Osteocyte (in vitro differentiated cells): Measurements from ENCODE around the gene ZNF195. TPM values are rescaled to one million over a fixed set of nuclear protein-coding genes. Genes with fewer than 3 reads are reported as not detected.

Experiments used
- DNase-seq: peaks from one replicate; pipeline ENCODE4 v3.0.0; 2021; ENCODE audit warnings: mixed read lengths; ENCODE audit not compliant: unreplicated experiment; ENCODE audit errors: extremely low spot score
- H3K27ac Mint-ChIP-seq: one replicate; pipeline ENCODE4 v1.8.0; 2021; ENCODE audit warnings: mild to moderate bottlenecking, mixed read lengths; ENCODE audit not compliant: unreplicated experiment
- H3K27me3 Mint-ChIP-seq: one replicate; pipeline ENCODE4 v1.8.0; 2021; ENCODE audit warnings: mixed read lengths; ENCODE audit not compliant: unreplicated experiment
- H3K36me3 Mint-ChIP-seq: one replicate; pipeline ENCODE4 v1.8.0; 2021; ENCODE audit warnings: mixed read lengths; ENCODE audit not compliant: unreplicated experiment
- H3K4me1 Mint-ChIP-seq: one replicate; pipeline ENCODE4 v1.8.0; 2021; ENCODE audit warnings: mixed read lengths; ENCODE audit not compliant: unreplicated experiment
- H3K4me3 Mint-ChIP-seq: one replicate; pipeline ENCODE4 v1.8.0; 2021; ENCODE audit warnings: mild to moderate bottlenecking, moderate library complexity, mixed read lengths; ENCODE audit not compliant: unreplicated experiment
- H3K9me3 Mint-ChIP-seq: one replicate; pipeline ENCODE4 v1.8.0; 2021; ENCODE audit warnings: mixed read lengths; ENCODE audit not compliant: unreplicated experiment
- total RNA-seq: library from RNA; stranded (reverse); gene quantifications from 2 replicates; pipeline ENCODE4 v1.2.1, GENCODE V29; 2021
- TF ChIP-seq, protein P1 (sequence below): fragments of 200-600 bp; sonication (generic); IDR thresholded peaks from 2 replicates; pipeline ENCODE4 v1.5.0; 2021; ENCODE audit warnings: antibody characterized with exemption, mild to moderate bottlenecking, moderate library complexity

Gene ZNF195
- total RNA-seq, 1 donor from 2014 or later, result 18.5 TPM

DNA sequence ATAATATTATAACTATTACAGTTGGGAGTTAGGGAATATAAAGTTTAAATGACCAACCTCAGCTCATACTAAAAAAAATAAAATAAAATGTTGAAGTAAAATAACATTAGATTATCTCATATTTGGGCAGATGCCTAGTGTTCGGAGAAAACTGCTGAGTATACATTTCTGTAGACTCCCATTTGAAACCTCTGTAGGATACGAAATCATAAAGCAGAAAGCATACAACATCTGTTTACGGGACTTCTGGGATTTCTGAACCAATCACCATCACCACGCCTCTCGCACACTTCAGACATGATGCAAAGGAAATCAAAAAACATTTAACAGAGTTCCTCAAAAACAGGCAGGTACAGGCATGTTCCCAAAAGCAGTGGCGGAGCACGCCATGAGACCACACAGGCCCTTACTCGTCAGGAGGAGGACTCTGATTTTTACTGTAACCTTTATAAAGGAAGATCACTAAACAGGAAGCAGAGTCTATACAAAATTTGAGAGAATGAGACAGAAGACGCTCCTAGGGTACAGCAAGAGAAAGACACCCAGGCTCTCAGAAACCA lies 8.6 kb downstream of the ZNF195 start:
- H3K4me1 Mint-ChIP-seq, result no peaks in the 10 kb centered on the region
- H3K9me3 Mint-ChIP-seq, result peaks cover 21% of the 10 kb centered on the region
- H3K27me3 Mint-ChIP-seq, result no peaks in the 10 kb centered on the region
- no peak for DNase-seq
- H3K36me3 Mint-ChIP-seq, result peaks cover 71% of the 10 kb centered on the region
- no peak overlapping the region for H3K4me3 Mint-ChIP-seq
- H3K27ac Mint-ChIP-seq, result no peak overlapping the region
- TF ChIP-seq, protein P1, sequence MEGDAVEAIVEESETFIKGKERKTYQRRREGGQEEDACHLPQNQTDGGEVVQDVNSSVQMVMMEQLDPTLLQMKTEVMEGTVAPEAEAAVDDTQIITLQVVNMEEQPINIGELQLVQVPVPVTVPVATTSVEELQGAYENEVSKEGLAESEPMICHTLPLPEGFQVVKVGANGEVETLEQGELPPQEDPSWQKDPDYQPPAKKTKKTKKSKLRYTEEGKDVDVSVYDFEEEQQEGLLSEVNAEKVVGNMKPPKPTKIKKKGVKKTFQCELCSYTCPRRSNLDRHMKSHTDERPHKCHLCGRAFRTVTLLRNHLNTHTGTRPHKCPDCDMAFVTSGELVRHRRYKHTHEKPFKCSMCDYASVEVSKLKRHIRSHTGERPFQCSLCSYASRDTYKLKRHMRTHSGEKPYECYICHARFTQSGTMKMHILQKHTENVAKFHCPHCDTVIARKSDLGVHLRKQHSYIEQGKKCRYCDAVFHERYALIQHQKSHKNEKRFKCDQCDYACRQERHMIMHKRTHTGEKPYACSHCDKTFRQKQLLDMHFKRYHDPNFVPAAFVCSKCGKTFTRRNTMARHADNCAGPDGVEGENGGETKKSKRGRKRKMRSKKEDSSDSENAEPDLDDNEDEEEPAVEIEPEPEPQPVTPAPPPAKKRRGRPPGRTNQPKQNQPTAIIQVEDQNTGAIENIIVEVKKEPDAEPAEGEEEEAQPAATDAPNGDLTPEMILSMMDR, result no peak

DNA sequence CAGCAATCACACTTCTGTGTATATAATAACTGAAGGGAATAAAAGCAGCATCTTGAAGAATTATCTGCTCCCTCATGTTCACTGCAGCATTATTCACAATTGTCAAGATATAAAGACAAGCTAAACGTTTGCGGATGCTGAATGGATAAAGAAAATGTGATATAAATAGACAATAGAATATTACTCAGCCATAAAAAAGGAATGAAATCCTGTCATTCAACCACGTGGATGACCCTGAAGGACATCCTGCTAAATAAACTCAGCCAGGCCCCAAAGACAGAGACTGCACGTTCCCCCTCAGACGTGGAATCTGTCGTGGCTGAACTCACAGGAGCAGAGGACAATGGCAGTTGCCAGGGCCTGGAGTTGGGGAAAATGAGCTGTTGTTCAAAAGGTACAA lies 9.6 kb downstream of the ZNF195 start:
- no peak overlapping the region for H3K27ac Mint-ChIP-seq
- no peaks in the 10 kb centered on the region for H3K4me1 Mint-ChIP-seq
- no peak overlapping the region for H3K4me3 Mint-ChIP-seq
- H3K9me3 Mint-ChIP-seq, result peaks cover 30% of the 10 kb centered on the region
- TF ChIP-seq, protein P1, result no peak
- peaks cover 73% of the 10 kb centered on the region for H3K36me3 Mint-ChIP-seq
- H3K27me3 Mint-ChIP-seq, result no peaks in the 10 kb centered on the region
- no peak for DNase-seq

DNA sequence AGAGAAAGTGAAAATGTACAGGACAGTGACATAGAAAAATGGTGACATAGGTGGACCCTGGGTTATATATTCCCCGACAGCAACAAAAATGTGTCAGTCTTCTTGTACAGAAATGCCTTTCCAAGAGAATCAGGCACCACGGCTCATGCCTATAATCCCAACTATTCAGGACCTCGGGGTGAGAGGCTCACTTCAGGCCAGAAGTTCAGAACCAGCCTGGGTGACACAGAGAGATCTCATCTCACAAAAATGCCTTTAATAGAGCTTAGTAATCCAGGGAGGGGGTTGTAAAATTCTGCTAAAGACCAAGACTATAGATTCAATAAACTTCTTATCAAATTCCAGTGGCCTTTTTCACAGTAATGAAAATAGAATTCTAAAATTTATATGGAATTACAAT lies 10.7 kb downstream of the ZNF195 start:
- H3K9me3 Mint-ChIP-seq, result peaks cover 40% of the 10 kb centered on the region
- H3K27ac Mint-ChIP-seq, result no peak overlapping the region
- no peaks in the 10 kb centered on the region for H3K27me3 Mint-ChIP-seq
- DNase-seq, result no peak
- no peak overlapping the region for H3K4me3 Mint-ChIP-seq
- TF ChIP-seq, protein P1, result no peak
- no peaks in the 10 kb centered on the region for H3K4me1 Mint-ChIP-seq
- H3K36me3 Mint-ChIP-seq, result peaks cover 80% of the 10 kb centered on the region

DNA sequence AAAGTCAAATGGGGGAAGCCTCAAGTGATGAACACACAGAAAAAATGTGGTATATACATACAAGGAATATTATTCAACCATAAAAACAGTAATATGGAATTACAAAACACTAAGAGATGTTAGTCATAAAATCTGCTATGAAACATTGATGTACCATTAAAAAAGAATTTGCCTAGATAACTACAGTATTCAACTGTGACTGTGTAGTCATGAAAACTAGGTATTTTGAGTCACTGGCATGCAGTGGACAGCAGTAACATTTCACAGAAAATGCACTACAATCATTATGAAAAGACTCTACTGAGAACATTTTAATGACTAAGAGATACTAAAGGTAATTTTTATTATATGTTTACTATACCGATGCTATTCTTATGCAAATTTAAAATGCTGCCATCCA lies 11.7 kb downstream of the ZNF195 start:
- H3K9me3 Mint-ChIP-seq, result peaks cover 49% of the 10 kb centered on the region
- no peaks in the 10 kb centered on the region for H3K27me3 Mint-ChIP-seq
- no peak for DNase-seq
- no peaks in the 10 kb centered on the region for H3K4me1 Mint-ChIP-seq
- no peak overlapping the region for H3K4me3 Mint-ChIP-seq
- H3K36me3 Mint-ChIP-seq, result peaks cover 84% of the 10 kb centered on the region
- TF ChIP-seq, protein P1, result no peak
- H3K27ac Mint-ChIP-seq, result no peak overlapping the region

DNA sequence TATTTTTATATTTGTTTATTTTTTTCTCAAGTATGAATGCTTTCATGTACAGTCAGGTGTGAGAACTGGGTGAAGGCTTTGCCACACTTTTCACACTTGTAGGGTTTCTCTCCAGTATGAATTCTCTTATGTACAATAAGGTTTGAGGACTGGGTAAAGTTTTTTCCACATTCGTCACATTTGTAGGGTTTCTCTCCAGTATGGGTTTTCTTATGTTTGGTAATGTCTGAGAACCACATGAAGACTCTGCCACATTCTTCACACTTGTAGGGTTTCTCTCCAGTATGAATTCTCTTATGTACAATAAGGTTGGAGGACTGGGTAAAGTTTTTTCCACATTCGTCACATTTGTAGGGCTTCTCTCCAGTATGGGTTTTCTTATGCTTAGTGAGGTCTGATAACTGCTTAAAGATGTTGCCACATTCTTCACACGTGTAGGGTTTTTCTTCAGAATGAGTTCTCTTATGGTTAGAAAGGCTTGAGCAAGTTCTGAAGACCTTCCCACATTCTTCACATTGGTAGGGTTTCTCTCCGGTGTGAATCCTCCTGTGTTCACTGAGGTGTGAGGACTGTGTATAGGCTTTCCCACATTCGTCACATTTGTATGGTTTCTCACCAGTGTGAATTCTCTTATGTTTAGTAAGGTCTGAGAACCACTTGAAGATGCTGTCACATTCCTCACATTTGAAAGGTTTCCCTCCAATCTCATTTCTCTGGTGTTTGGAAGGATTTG lies 19.7 kb downstream of the ZNF195 start:
- H3K4me3 Mint-ChIP-seq, result no peak overlapping the region
- no peak for DNase-seq
- no peaks in the 10 kb centered on the region for H3K27me3 Mint-ChIP-seq
- H3K36me3 Mint-ChIP-seq, result peaks cover 79% of the 10 kb centered on the region
- no peak overlapping the region for H3K27ac Mint-ChIP-seq
- H3K4me1 Mint-ChIP-seq, result no peaks in the 10 kb centered on the region
- peaks cover 67% of the 10 kb centered on the region for H3K9me3 Mint-ChIP-seq
- TF ChIP-seq, protein P1, result no peak
